Vagina (tissue), 2 donors: ENCODE data around the gene NAGPA.

Source experiments
- POLR2A ChIP-seq, 2 donors: fragments of 450-650 bp; IDR thresholded peaks; one replicate each; pipeline ENCODE4 v1.6.1; 2017; ENCODE audit warnings: antibody characterized with exemption in 2 of 2, mild to moderate bottlenecking in 2 of 2, moderate library complexity in 2 of 2
- POLR2AphosphoS5 ChIP-seq, 2 donors: sonication (generic); formaldehyde crosslinking; IDR thresholded peaks; one replicate each; pipeline ENCODE4 v1.9.0; 2017; ENCODE audit warnings: antibody characterized with exemption in 2 of 2, mild to moderate bottlenecking in 2 of 2, low read depth in 1 of 2; ENCODE audit not compliant: insufficient read depth in 1 of 2
- TF ChIP-seq, protein P1 (sequence below), 3 experiments: fragments of 450-650 bp in 2 of 3; fragments of 200-600 bp in 1 of 3; sonication (generic) in 1 of 3; IDR thresholded peaks; one replicate each; pipeline ENCODE4 v1.5.1; 2017 to 2019; ENCODE audit warnings: antibody characterized with exemption in 3 of 3, mild to moderate bottlenecking in 2 of 3, moderate library complexity in 2 of 3

DNA sequence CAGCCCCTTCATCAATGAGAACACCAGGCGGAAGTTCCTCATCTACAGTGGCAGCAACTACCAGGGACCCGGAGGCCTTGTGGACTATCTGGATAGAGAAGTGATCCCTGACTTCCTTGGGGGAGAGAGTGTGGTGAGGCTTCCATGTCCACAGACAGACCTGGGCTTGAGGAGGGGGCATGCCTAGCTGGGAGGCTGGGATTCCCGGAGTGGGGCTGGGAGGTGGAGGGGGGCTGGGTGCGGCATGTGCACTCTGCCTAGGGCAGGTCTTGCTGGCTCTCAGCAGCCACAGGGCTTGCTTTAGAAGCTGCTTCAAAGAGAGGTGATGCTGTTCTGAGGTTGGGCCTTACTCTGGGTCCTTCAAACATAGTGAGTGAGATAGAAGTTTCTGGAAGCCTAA is 27.8 kb downstream of the NAGPA start:
- TF ChIP-seq, protein P1, sequence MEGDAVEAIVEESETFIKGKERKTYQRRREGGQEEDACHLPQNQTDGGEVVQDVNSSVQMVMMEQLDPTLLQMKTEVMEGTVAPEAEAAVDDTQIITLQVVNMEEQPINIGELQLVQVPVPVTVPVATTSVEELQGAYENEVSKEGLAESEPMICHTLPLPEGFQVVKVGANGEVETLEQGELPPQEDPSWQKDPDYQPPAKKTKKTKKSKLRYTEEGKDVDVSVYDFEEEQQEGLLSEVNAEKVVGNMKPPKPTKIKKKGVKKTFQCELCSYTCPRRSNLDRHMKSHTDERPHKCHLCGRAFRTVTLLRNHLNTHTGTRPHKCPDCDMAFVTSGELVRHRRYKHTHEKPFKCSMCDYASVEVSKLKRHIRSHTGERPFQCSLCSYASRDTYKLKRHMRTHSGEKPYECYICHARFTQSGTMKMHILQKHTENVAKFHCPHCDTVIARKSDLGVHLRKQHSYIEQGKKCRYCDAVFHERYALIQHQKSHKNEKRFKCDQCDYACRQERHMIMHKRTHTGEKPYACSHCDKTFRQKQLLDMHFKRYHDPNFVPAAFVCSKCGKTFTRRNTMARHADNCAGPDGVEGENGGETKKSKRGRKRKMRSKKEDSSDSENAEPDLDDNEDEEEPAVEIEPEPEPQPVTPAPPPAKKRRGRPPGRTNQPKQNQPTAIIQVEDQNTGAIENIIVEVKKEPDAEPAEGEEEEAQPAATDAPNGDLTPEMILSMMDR (IDR thresholded peaks at IDR 0.05), result no peak
- TF ChIP-seq POLR2A (IDR thresholded peaks at IDR 0.05) (no peak), POLR2AphosphoS5 (IDR thresholded peaks at IDR 0.05; ENCODE audit: insufficient read depth in 1 of 2, low read depth in 1 of 2) (no peak)
